Choroid plexus epithelial cell (primary cell): ENCODE data around the gene DMXL2.

Experiments used
- DNase-seq: peaks from one replicate; pipeline ENCODE4 v3.0.0-alpha.2; 2010; ENCODE audit warnings: low read depth
- H3K4me3 ChIP-seq: 2 replicates; pipeline ENCODE4 v1.5.1; 2011; ENCODE audit warnings: low read depth, mild to moderate bottlenecking, control low read depth, low read length, moderate library complexity
- CTCF ChIP-seq: conservative IDR thresholded peaks from 2 replicates; pipeline ENCODE4 v1.5.1; 2011; ENCODE audit warnings: low read depth, mild to moderate bottlenecking, control low read depth, inconsistent platforms, low read length, moderate library complexity

The DMXL2 gene

GRCh38 chr15:51561271-51561670, 61.3 kb downstream of the DMXL2 start:
- no peak for DNase-seq
- no peak overlapping the region for H3K4me3 ChIP-seq
- TF ChIP-seq CTCF = no peak

GRCh38 chr15:51558876-51559275, 63.7 kb downstream of the DMXL2 start:
- no peak for DNase-seq
- no peak overlapping the region for H3K4me3 ChIP-seq
- TF ChIP-seq CTCF = no peak

- no peak overlapping the region for H3K4me3 ChIP-seq
- no peak for DNase-seq
- no peak for TF ChIP-seq CTCF
These were observed 64.2 kb downstream of the DMXL2 start for GRCh38 chr15:51558411-51558810.

- TF ChIP-seq CTCF = no peak
- no peak overlapping the region for H3K4me3 ChIP-seq
- DNase-seq = no peak
These were observed 71.7 kb downstream of the DMXL2 start for GRCh38 chr15:51550841-51551240.

GRCh38 chr15:51547656-51548055, 74.9 kb downstream of the DMXL2 start:
- no peak for TF ChIP-seq CTCF
- no peak for DNase-seq
- no peak overlapping the region for H3K4me3 ChIP-seq

GRCh38 chr15:51536965-51537574, 85.5 kb downstream of the DMXL2 start:
- no peak overlapping the region for H3K4me3 ChIP-seq
- peak; percentile 82 for TF ChIP-seq CTCF
- DNase-seq = peak; percentile 71

GRCh38 chr15:51533672-51534398, 88.7 kb downstream of the DMXL2 start:
- DNase-seq = no peak
- no peak overlapping the region for H3K4me3 ChIP-seq
- no peak for TF ChIP-seq CTCF
